Measurements from ENCODE around the gene PPP4C.
"Not testable (repeated sequence)": the region's sequence is repeated elsewhere in the genome, so short reads cannot be mapped to it uniquely, and the experiment has no call there.

PPP4C gene

DNA sequence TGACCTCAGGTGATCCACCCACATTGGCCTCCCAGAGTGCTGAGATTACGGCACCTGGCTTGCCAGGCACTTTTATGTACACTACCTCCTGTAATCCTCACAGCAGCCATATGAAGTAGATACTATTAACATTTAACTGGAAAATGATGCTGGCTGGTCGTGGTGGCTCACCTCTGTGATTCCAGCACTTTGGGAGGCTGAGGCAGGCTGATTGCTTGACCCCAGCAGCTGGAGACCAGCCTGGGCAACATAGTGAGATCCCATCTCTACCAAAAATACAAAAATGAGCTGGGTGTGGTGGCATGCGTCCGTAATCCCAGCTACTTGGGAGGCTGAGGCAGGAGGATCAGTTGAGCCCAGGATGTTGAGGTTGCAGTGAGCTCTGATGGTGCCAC lies 49.2 kb downstream of the PPP4C start:
- H3K9me3 ChIP-seq (ENCODE audit: insufficient read depth, low read length): no peaks in the 10 kb centered on the region
- H3K9ac ChIP-seq (ENCODE audit: insufficient read length, low read depth): no peak overlapping the region
- H3K36me3 ChIP-seq (ENCODE audit: insufficient read depth, insufficient read length, low read length): no peaks in the 10 kb centered on the region
- H3K4me1 ChIP-seq (ENCODE audit: insufficient read depth, insufficient read length): peaks cover 10% of the 10 kb centered on the region
- H3K4me3 ChIP-seq (ENCODE audit: insufficient read length, low read depth): no peak overlapping the region
- no peaks in the 10 kb centered on the region for H3K27me3 ChIP-seq (ENCODE audit: insufficient read depth, insufficient read length)
- DNase-seq (ENCODE audit: low read depth, low spot score): no peak
- no peak for TF ChIP-seq SUZ12 (IDR thresholded peaks at IDR 0.05; ENCODE audit: extremely low read depth, insufficient read depth, insufficient read length)
- no peak for TF ChIP-seq YY1 (IDR thresholded peaks at IDR 0.05; ENCODE audit: insufficient read depth, insufficient read length)
- TF ChIP-seq ZNF274 (IDR thresholded peaks at IDR 0.05; ENCODE audit: low read depth, low read length): no peak

DNA sequence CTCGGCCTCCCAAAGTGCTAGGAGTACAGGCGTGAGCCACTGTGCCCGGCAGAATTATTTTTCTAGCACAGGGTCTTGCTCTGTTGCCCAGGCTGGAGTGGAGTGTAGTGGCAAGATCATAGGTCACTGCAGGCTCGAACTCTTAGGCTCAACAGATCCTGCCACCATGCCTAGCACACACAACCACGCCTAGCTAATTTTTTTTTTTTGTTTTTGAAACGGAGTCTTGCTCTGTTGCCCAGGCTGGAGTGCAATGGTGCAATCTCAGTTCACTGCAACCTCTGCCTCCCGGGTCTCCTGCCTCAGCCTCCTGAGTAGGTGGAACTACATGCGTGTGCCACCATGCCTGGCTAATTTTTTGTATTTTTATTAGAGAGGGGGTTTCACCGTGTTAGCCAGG lies 49.9 kb downstream of the PPP4C start:
- H3K27me3 ChIP-seq (ENCODE audit: insufficient read depth, insufficient read length); H3K36me3 ChIP-seq (ENCODE audit: insufficient read depth, insufficient read length, low read length); H3K4me1 ChIP-seq (ENCODE audit: insufficient read depth, insufficient read length); H3K4me3 ChIP-seq (ENCODE audit: insufficient read length, low read depth); DNase-seq (ENCODE audit: low read depth, low spot score); H3K9me3 ChIP-seq (ENCODE audit: insufficient read depth, low read length); H3K9ac ChIP-seq (ENCODE audit: insufficient read length, low read depth): not testable (repeated sequence)

DNA sequence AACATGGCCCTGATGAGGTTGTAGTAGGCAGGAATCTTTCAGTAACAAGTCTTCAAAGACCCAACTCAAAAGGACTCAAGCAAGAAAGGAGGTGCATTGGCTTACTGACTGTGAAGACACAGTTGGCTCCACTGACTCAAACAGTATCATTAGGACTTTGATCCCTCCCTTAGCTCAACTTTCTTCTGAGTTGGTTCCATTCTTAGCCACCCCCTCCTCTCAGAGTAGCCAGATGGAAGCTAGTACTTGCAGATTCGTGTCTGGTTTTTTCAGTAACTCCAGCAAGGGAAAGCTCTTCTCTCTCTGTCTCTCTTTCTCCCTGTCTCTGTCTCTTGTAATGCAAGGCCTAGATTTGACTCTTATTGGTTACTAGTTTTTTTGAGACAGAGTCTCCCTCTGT lies 52.2 kb downstream of the PPP4C start:
- no peak overlapping the region for H3K4me3 ChIP-seq (ENCODE audit: insufficient read length, low read depth)
- TF ChIP-seq ZNF274 (IDR thresholded peaks at IDR 0.05; ENCODE audit: low read depth, low read length) (no peak), SUZ12 (IDR thresholded peaks at IDR 0.05; ENCODE audit: extremely low read depth, insufficient read depth, insufficient read length) (no peak)
- no peaks in the 10 kb centered on the region for H3K27me3 ChIP-seq (ENCODE audit: insufficient read depth, insufficient read length)
- H3K4me1 ChIP-seq (ENCODE audit: insufficient read depth, insufficient read length): peaks cover 5% of the 10 kb centered on the region
- no peak for DNase-seq (ENCODE audit: low read depth, low spot score)
- H3K36me3 ChIP-seq (ENCODE audit: insufficient read depth, insufficient read length, low read length): no peaks in the 10 kb centered on the region
- no peak overlapping the region for H3K9ac ChIP-seq (ENCODE audit: insufficient read length, low read depth)
- H3K9me3 ChIP-seq (ENCODE audit: insufficient read depth, low read length): no peaks in the 10 kb centered on the region

DNA sequence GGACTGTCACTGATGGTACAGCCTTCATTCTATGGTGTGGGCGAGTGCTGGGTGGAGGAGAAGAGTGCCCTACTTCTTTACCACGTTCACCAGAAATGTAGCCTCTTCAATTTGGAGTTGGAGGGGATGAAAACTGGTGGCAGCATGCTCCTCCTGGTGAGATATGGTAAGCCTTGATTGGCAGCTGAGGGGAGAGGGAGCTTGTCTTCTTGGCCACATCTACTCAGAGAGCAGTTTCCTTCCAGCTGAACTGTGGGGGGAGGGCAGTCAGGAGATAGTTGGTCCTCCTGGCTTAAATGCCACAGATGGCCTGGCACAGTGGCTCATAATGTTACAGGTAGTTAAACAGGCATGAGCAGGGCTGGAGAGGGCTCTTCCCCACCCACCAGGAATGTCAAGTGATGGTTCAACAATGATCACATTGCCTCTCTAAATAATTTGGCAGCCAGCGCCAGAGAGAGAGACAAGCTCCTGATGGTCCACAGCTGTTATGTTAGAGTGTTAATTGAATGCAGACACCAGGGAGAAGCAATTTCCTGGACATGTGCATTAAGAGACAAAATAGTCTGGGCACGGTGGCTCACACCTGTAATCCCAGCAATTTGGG lies 56.2 kb downstream of the PPP4C start:
- Histone ChIP-seq H3K9ac (ENCODE audit: insufficient read length, low read depth) (no peak overlapping the region), H3K36me3 (ENCODE audit: insufficient read depth, insufficient read length, low read length) (no peaks in the 10 kb centered on the region), H3K4me3 (ENCODE audit: insufficient read length, low read depth) (no peak overlapping the region), H3K27me3 (ENCODE audit: insufficient read depth, insufficient read length) (no peaks in the 10 kb centered on the region), H3K9me3 (ENCODE audit: insufficient read depth, low read length) (no peaks in the 10 kb centered on the region), H3K4me1 (ENCODE audit: insufficient read depth, insufficient read length) (peaks cover 5% of the 10 kb centered on the region)
- no peak for TF ChIP-seq ZNF274 (IDR thresholded peaks at IDR 0.05; ENCODE audit: low read depth, low read length)
- TF ChIP-seq SUZ12 (IDR thresholded peaks at IDR 0.05; ENCODE audit: extremely low read depth, insufficient read depth, insufficient read length): no peak
- TF ChIP-seq YY1 (IDR thresholded peaks at IDR 0.05; ENCODE audit: insufficient read depth, insufficient read length): no peak
- DNase-seq (ENCODE audit: low read depth, low spot score): no peak

DNA sequence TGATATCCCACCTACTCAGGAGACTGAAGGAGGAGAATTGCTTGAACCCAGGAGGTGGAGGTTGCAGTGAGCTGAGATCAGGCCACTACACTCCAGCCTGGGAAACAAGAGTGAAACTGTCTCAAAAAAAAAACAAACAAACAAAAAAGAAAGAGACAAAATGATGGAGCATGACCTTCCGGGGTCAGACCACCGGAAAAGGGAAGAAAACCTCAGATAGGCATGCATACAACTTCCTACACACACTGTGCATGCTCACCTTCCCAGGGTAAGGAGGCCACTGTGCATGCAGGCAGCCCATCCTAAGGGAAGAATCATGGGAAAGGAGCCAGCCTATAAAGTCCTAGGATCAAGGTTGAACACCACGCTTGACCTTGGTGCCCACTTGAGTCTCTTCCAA lies 56.8 kb downstream of the PPP4C start:
- no peak for DNase-seq (ENCODE audit: low read depth, low spot score)
- H3K4me3 ChIP-seq (ENCODE audit: insufficient read length, low read depth): no peak overlapping the region
- H3K9ac ChIP-seq (ENCODE audit: insufficient read length, low read depth): no peak overlapping the region
- no peaks in the 10 kb centered on the region for H3K9me3 ChIP-seq (ENCODE audit: insufficient read depth, low read length)
- no peak for TF ChIP-seq SUZ12 (IDR thresholded peaks at IDR 0.05; ENCODE audit: extremely low read depth, insufficient read depth, insufficient read length)
- TF ChIP-seq YY1 (IDR thresholded peaks at IDR 0.05; ENCODE audit: insufficient read depth, insufficient read length): no peak
- no peak for TF ChIP-seq ZNF274 (IDR thresholded peaks at IDR 0.05; ENCODE audit: low read depth, low read length)
- H3K27me3 ChIP-seq (ENCODE audit: insufficient read depth, insufficient read length): no peaks in the 10 kb centered on the region
- peaks cover 5% of the 10 kb centered on the region for H3K4me1 ChIP-seq (ENCODE audit: insufficient read depth, insufficient read length)
- no peaks in the 10 kb centered on the region for H3K36me3 ChIP-seq (ENCODE audit: insufficient read depth, insufficient read length, low read length)
